NCI-H446 (cell line): Measurements from ENCODE around the gene SCUBE1.

ENCODE experiments used
- DNase-seq, 2 experiments: peaks; one replicate each; lab custom pipeline; 2025; lab: John Stamatoyannopoulos, UW

SCUBE1 gene

GRCh38 chr22:43155789-43156188 lies 187.4 kb downstream of the SCUBE1 start:
- DNase-seq, result peak in 1 of 2 experiments; percentile 39

DNA sequence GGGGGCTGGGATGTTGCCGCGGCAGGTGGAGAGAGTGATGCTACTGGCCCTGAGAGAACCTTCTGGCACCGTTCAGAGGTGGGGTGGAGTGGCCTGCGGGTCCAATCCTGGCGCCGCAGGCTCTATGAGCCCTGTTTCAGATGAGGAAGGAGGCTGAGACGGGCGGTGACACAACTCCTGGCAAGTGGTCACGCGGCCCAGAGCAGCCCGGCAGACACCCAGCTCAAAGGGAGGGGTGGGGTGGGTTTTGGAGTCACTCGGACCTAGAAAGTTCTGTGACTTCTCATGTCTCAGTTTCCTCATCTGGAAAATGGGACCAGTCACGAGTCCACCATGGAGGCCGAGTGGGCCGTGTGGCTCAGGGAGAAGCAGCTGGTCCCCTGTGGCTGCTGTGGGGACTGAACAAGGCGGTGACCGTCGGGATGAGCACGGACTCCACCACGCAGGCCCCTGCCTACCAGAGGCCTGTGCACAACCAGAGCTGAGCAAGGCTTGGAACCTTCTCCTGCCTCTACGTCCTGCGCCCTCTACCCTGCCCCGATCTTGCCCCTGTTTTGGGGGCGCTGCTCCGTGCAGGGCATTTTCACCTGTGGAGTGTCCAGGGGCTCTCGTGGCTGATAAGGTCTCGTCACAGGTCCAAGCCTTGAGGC lies 188.2 kb downstream of the SCUBE1 start:
- no peak for DNase-seq

- DNase-seq, result no peak
These were observed 189.3 kb downstream of the SCUBE1 start for GRCh38 chr22:43153899-43154298.

- DNase-seq, result peak in 1 of 2 experiments; percentile 72
These were observed 190.7 kb downstream of the SCUBE1 start for GRCh38 chr22:43152357-43153071.

- DNase-seq, result no peak
These were observed 191.2 kb downstream of the SCUBE1 start for GRCh38 chr22:43152003-43152356.

DNA sequence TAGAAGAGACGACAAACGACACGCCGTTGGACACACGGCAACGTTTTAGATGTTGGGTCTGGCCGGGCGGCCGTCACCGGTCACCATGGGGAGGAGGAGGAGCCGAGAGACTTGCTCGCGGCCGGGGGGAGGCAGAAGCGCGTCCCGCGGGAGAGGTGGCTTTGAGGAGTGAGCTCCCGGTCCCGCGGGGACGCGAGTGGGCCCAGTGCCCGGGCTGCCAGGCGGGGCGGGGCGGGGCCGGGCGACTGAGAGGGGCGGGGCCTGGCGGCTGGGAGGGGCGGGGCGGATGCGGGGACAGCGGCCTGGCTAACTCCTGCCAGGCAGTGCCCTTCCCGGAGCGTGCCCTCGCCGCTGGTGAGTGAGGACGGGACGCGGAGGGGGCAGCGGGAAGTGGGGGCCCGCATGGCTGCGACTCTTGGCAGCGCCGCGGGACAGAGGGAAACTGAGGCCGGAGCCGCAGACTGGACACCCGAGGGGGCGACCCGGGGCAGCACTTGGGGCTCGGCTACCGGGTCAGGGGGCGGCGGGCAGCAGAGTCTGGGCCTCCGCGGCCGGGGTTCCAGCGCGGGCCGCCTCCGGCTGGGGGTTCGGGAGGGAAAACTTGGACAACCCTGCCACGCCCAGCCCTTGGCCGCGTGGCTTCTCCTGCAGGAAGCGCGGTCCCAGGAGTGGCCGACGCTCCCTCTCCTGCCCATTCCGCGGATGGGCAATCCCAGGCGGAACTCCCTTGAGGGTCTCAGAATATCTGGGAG lies 191.7 kb downstream of the SCUBE1 start, which contains the start of gene TSPO:
Gene TSPO, plus strand, starts transcription at position 309 of the 752 bp plus-strand sequence. CDS start 7,680 bp downstream, outside the sequence.
- peak; percentile 35 to 72 for DNase-seq

- no peak for DNase-seq
These were observed 192.4 kb downstream of the SCUBE1 start for GRCh38 chr22:43150731-43151206.

- DNase-seq, result no peak
These were observed 194.6 kb downstream of the SCUBE1 start for GRCh38 chr22:43148581-43148980.

DNA sequence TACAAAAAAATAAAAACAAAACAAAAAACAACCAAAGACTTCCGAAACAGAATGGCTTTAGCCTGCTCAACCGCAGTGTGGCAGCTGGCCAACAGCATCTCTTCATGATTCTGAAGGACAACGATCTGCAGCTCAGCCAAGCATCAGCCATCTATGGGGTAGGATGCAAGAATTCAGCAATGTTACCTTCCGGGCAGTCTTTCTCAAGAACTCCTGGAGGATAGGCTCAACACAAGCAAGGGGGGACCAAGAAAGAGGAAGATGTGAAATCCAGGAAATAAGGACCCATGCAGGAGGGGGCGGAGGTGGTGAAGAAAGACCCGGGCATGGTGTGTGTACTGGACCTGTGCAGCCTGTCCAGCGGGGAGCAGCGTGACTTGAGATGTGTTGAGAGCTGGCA lies 195.4 kb downstream of the SCUBE1 start:
- no peak for DNase-seq
